Esophagus muscularis mucosa (tissue), 3 donors: Measurements from ENCODE around the gene CNBP.

Experiments
- CTCF ChIP-seq, 3 experiments: fragments of 200-600 bp in 2 of 3; fragments of 450-650 bp in 1 of 3; sonication (generic) in 2 of 3; IDR thresholded peaks; one replicate each; pipeline ENCODE4 v1.5.1; 2017 to 2019; ENCODE audit warnings: antibody characterized with exemption in 3 of 3, mild to moderate bottlenecking in 2 of 3, moderate library complexity in 1 of 3
- POLR2A ChIP-seq: fragments of 450-650 bp; IDR thresholded peaks from one replicate; pipeline ENCODE4 v1.6.1; 2017; ENCODE audit warnings: antibody characterized with exemption, moderate library complexity, mild to moderate bottlenecking, low read depth

DNA sequence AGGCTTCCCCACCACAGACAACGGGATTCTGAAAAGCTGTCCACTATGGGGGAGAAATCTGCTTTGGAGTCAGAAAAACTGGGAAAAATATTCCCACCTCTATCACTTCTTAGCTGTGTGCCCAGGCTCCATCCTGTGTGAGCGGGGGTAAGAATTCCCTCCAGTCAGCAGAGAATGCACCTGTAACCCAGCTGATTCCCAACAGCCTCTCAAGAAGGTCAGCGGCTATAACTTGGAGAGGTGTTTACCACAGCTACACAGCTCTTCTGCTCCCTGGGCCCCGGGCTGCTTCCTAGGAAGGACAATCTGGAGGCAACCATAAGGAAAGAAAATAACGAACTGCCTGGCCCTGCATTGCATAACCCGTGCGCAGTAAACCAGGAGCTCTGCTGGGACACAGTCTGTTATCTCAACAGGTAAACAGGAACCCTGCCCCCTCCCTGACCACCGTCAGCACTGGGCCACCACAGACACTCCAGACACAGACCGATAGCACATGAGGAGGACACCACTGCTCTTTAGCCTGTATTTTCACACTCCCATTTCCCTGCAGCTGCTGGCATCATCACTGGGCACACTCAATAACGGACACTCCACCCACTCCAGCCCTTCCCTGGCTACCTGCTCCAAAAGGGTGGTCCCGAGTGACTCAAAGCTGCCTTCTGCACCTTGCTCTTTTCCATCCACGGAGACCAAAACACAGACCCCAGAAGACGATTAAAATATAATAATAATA is 64.2 kb downstream of the CNBP start:
- TF ChIP-seq CTCF (IDR thresholded peaks at IDR 0.05) (no peak), POLR2A (no peak)
